ENCODE measurements around the gene GLYR1.

- TF ChIP-seq SIN3A (IDR thresholded peaks at IDR 0.05; ENCODE audit: borderline replicate concordance, insufficient read depth, low read length): no peak
- no peak for TF ChIP-seq TAF1 (IDR thresholded peaks at IDR 0.05; ENCODE audit: borderline replicate concordance, insufficient read depth, low read length)
Measured at GRCh38 chr16:4868026-4868425, 20.9 kb upstream of the GLYR1 start.
